ENCODE results near the gene C2orf15.

DNA sequence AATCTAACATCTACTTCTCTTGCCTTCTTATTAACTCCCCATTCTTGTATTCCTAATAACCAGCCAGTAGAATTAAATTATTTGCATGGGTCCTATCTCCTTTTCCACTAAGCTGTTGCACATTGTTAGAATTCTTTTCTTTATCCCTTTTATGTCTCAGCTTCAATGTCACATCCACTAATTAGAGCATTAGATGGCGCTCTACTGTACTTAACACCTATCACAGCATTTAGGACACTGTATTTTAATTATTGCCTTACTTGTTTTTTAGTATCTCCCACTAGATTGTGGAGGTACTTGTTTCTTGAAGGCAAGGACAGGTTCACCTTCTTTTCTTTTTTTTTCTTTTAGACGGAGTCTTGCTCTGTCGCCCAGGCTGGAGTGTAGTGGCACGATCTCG is 17.1 kb downstream of the C2orf15 start:
- TF ChIP-seq ZNF335 (tag by site-specific recombination; conservative IDR thresholded peaks at IDR 0.05) (no peak), ZNF19 (tag by site-specific recombination; IDR thresholded peaks at IDR 0.05; ENCODE audit: low read depth) (no peak), ZNF24 (tag by site-specific recombination; IDR thresholded peaks at IDR 0.05) (no peak), GLI4 (tag by site-specific recombination; IDR thresholded peaks at IDR 0.05) (no peak)
- TF ChIP-seq, protein P1, sequence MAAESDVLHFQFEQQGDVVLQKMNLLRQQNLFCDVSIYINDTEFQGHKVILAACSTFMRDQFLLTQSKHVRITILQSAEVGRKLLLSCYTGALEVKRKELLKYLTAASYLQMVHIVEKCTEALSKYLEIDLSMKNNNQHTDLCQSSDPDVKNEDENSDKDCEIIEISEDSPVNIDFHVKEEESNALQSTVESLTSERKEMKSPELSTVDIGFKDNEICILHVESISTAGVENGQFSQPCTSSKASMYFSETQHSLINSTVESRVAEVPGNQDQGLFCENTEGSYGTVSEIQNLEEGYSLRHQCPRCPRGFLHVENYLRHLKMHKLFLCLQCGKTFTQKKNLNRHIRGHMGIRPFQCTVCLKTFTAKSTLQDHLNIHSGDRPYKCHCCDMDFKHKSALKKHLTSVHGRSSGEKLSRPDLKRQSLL (tag by site-specific recombination; IDR thresholded peaks at IDR 0.05): no peak
- TF ChIP-seq, protein P2, sequence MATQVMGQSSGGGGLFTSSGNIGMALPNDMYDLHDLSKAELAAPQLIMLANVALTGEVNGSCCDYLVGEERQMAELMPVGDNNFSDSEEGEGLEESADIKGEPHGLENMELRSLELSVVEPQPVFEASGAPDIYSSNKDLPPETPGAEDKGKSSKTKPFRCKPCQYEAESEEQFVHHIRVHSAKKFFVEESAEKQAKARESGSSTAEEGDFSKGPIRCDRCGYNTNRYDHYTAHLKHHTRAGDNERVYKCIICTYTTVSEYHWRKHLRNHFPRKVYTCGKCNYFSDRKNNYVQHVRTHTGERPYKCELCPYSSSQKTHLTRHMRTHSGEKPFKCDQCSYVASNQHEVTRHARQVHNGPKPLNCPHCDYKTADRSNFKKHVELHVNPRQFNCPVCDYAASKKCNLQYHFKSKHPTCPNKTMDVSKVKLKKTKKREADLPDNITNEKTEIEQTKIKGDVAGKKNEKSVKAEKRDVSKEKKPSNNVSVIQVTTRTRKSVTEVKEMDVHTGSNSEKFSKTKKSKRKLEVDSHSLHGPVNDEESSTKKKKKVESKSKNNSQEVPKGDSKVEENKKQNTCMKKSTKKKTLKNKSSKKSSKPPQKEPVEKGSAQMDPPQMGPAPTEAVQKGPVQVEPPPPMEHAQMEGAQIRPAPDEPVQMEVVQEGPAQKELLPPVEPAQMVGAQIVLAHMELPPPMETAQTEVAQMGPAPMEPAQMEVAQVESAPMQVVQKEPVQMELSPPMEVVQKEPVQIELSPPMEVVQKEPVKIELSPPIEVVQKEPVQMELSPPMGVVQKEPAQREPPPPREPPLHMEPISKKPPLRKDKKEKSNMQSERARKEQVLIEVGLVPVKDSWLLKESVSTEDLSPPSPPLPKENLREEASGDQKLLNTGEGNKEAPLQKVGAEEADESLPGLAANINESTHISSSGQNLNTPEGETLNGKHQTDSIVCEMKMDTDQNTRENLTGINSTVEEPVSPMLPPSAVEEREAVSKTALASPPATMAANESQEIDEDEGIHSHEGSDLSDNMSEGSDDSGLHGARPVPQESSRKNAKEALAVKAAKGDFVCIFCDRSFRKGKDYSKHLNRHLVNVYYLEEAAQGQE (tag by site-specific recombination; IDR thresholded peaks at IDR 0.05): no peak
